Mesenchymal stem cell (in vitro differentiated cells and primary cell): ENCODE measurements around the gene TENM4.
A peak's percentile ranks its signal among the peaks of the same experiment; 100 is the strongest.

Experiments
- DNase-seq: peaks from one replicate; pipeline ENCODE4 v3.0.0-alpha.2; 2013
- H2AFZ ChIP-seq: one replicate; pipeline ENCODE4 v1.6.1; 2013; ENCODE audit warnings: low read depth, mild to moderate bottlenecking, control low read depth, inconsistent platforms, low read length, moderate library complexity
- H2AK5ac ChIP-seq: 2 replicates; pipeline ENCODE4 v1.6.1; 2013; ENCODE audit warnings: low read length, moderate library complexity, mild to moderate bottlenecking, inconsistent platforms; ENCODE audit not compliant: severe bottlenecking
- H2BK120ac ChIP-seq: one replicate; pipeline ENCODE4 v1.6.1; 2013; ENCODE audit warnings: low read depth, mild to moderate bottlenecking, inconsistent platforms, low read length, moderate library complexity
- H2BK12ac ChIP-seq, 2 experiments: one replicate each; pipeline ENCODE4 v1.6.1; 2013; ENCODE audit warnings: inconsistent platforms in 2 of 2, low read length in 2 of 2, mild to moderate bottlenecking in 2 of 2, moderate library complexity in 2 of 2, control low read depth in 1 of 2
- H2BK15ac ChIP-seq: one replicate; pipeline ENCODE4 v1.6.1; 2013; ENCODE audit warnings: mild to moderate bottlenecking, low read depth, inconsistent platforms; ENCODE audit not compliant: poor library complexity, severe bottlenecking
- H2BK5ac ChIP-seq: 2 replicates; pipeline ENCODE4 v1.6.1; 2013; ENCODE audit warnings: low read depth, mild to moderate bottlenecking, low read length, control low read depth, inconsistent platforms; ENCODE audit not compliant: poor library complexity, severe bottlenecking
- H3K14ac ChIP-seq, 2 experiments: one replicate each; pipeline ENCODE4 v1.6.1; 2013; ENCODE audit warnings: inconsistent platforms in 2 of 2, low read length in 2 of 2, control low read depth in 1 of 2, mild to moderate bottlenecking in 1 of 2, moderate library complexity in 1 of 2
- H3K18ac ChIP-seq, 2 experiments: one replicate each; pipeline ENCODE4 v1.6.1; 2013; ENCODE audit warnings: inconsistent platforms in 2 of 2, low read length in 2 of 2, control low read depth in 1 of 2, low read depth in 1 of 2, mild to moderate bottlenecking in 1 of 2
- H3K23ac ChIP-seq, 2 experiments: one replicate each; pipeline ENCODE4 v1.6.1; 2013; ENCODE audit warnings: inconsistent platforms in 2 of 2, low read length in 2 of 2, mild to moderate bottlenecking in 2 of 2, moderate library complexity in 2 of 2, control low read depth in 1 of 2
- H3K27ac ChIP-seq: 2 replicates; pipeline ENCODE4 v1.5.1; 2013; ENCODE audit warnings: mild to moderate bottlenecking, moderate library complexity, low read length, control low read depth, inconsistent platforms; ENCODE audit not compliant: poor library complexity, severe bottlenecking
- H3K27me3 ChIP-seq, 2 experiments: 2 replicates each; pipeline versions ENCODE4 v1.6.1 to v1.7.0; 2013; ENCODE audit warnings: low read length in 2 of 2, mild to moderate bottlenecking in 2 of 2, moderate library complexity in 2 of 2, control low read depth in 1 of 2, inconsistent platforms in 1 of 2; ENCODE audit not compliant: control insufficient read depth in 1 of 2, insufficient read depth in 1 of 2
- H3K36me3 ChIP-seq, 2 experiments: 2 replicates each; pipeline versions ENCODE4 v1.6.1 to v1.7.0; 2013; ENCODE audit warnings: low read length in 2 of 2, control low read depth in 1 of 2, inconsistent platforms in 1 of 2, low read depth in 1 of 2, mild to moderate bottlenecking in 1 of 2; ENCODE audit not compliant: insufficient read depth in 2 of 2, control insufficient read depth in 1 of 2
- H3K4ac ChIP-seq, 2 experiments: one replicate each; pipeline ENCODE4 v1.6.1; 2013; ENCODE audit warnings: inconsistent platforms in 2 of 2, low read length in 2 of 2, mild to moderate bottlenecking in 2 of 2, moderate library complexity in 2 of 2, control low read depth in 1 of 2, low read depth in 1 of 2
- H3K4me1 ChIP-seq: 2 replicates; pipeline ENCODE4 v1.6.1; 2013; ENCODE audit warnings: low read depth, low read length, control low read depth; ENCODE audit not compliant: control insufficient read depth, insufficient read depth
- H3K4me2 ChIP-seq: 2 replicates; pipeline ENCODE4 v1.6.1; 2013; ENCODE audit warnings: low read length, mild to moderate bottlenecking, inconsistent platforms; ENCODE audit not compliant: poor library complexity, severe bottlenecking
- H3K4me3 ChIP-seq, 2 experiments: 2 replicates each; pipeline versions ENCODE4 v1.5.1 to v1.7.0; 2013; ENCODE audit warnings: low read length in 2 of 2, mild to moderate bottlenecking in 2 of 2, control low read depth in 1 of 2, low read depth in 1 of 2; ENCODE audit not compliant: insufficient read depth in 1 of 2
- H3K79me1 ChIP-seq: replicated peaks from 2 replicates; pipeline ENCODE4 v1.6.1; 2013; ENCODE audit warnings: mild to moderate bottlenecking, control low read depth, low read length, inconsistent platforms; ENCODE audit not compliant: poor library complexity, severe bottlenecking
- H3K9ac ChIP-seq: 2 replicates; pipeline ENCODE4 v1.7.0; 2013; ENCODE audit warnings: mild to moderate bottlenecking, low read length, moderate library complexity
- H3K9me3 ChIP-seq: 2 replicates; pipeline ENCODE4 v1.7.0; 2013; ENCODE audit warnings: mild to moderate bottlenecking, low read length; ENCODE audit not compliant: control insufficient read depth
- H4K8ac ChIP-seq: one replicate; pipeline ENCODE4 v1.6.1; 2013; ENCODE audit warnings: inconsistent platforms, mild to moderate bottlenecking, low read length, moderate library complexity
- H4K91ac ChIP-seq: one replicate; pipeline ENCODE4 v1.6.1; 2013; ENCODE audit warnings: mild to moderate bottlenecking, low read length, inconsistent platforms
- WGBS: methylation state at CpG from one replicate; pipeline ENCODE4 v1.1.7; 2013; ENCODE audit warnings: mixed read lengths; 5-methylcytosine and 5-hydroxymethylcytosine counted together

Gene TENM4

GRCh38 chr11:79090191-79090705 lies 350.6 kb downstream of the TENM4 start:
- WGBS = 94% methylated on average over 8 of the region's 8 CpGs
- DNase-seq = no peak
- H2BK120ac ChIP-seq = no peak overlapping the region
- H3K14ac ChIP-seq = no peak overlapping the region
- no peak overlapping the region for H2BK12ac ChIP-seq
- H2BK15ac ChIP-seq = no peak overlapping the region
- no peak overlapping the region for H3K9ac ChIP-seq
- H2AFZ ChIP-seq = no peak overlapping the region
- peak overlapping the region; percentile 85 for H2AK5ac ChIP-seq
- H3K79me1 ChIP-seq = no peaks in the 10 kb centered on the region
- H4K91ac ChIP-seq = no peak overlapping the region
- no peak overlapping the region for H3K23ac ChIP-seq
- H3K9me3 ChIP-seq = peaks cover 8% of the 10 kb centered on the region
- H2BK5ac ChIP-seq = no peak overlapping the region
- no peak overlapping the region for H3K4me3 ChIP-seq
- H3K4ac ChIP-seq = no peak overlapping the region
- no peak overlapping the region for H3K27ac ChIP-seq
- H4K8ac ChIP-seq = no peak overlapping the region
- peaks cover 41% of the 10 kb centered on the region for H3K4me1 ChIP-seq
- H3K27me3 ChIP-seq = no peaks in the 10 kb centered on the region
- no peak overlapping the region for H3K4me2 ChIP-seq
- no peaks in the 10 kb centered on the region for H3K36me3 ChIP-seq
- no peak overlapping the region for H3K18ac ChIP-seq

GRCh38 chr11:79089601-79090000 lies 351.2 kb downstream of the TENM4 start:
- H2BK5ac ChIP-seq = no peak overlapping the region
- peak overlapping the region; percentile 93 for H2AK5ac ChIP-seq
- H3K4me3 ChIP-seq = no peak overlapping the region
- no peak overlapping the region for H3K4me2 ChIP-seq
- H4K91ac ChIP-seq = no peak overlapping the region
- H3K18ac ChIP-seq = no peak overlapping the region
- H3K9ac ChIP-seq = no peak overlapping the region
- H3K4me1 ChIP-seq = peaks cover 36% of the 10 kb centered on the region
- no peak overlapping the region for H3K23ac ChIP-seq
- no peaks in the 10 kb centered on the region for H3K36me3 ChIP-seq
- H3K27me3 ChIP-seq = no peaks in the 10 kb centered on the region
- 95% methylated on average over 2 of the region's 3 CpGs for WGBS
- H2BK12ac ChIP-seq = peak overlapping the region in 1 of 2 experiments; percentile 15
- H4K8ac ChIP-seq = no peak overlapping the region
- H3K27ac ChIP-seq = no peak overlapping the region
- peaks cover 8% of the 10 kb centered on the region for H3K9me3 ChIP-seq
- H2BK15ac ChIP-seq = no peak overlapping the region
- DNase-seq = no peak
- H3K79me1 ChIP-seq = no peaks in the 10 kb centered on the region
- H2AFZ ChIP-seq = no peak overlapping the region
- no peak overlapping the region for H2BK120ac ChIP-seq
- H3K4ac ChIP-seq = no peak overlapping the region
- H3K14ac ChIP-seq = no peak overlapping the region

GRCh38 chr11:79088967-79089366 lies 351.9 kb downstream of the TENM4 start:
- Histone ChIP-seq H3K14ac (no peak overlapping the region), H2BK15ac (peak overlapping the region; percentile 56), H4K91ac (no peak overlapping the region), H2BK120ac (no peak overlapping the region), H3K9ac (no peak overlapping the region), H3K9me3 (peaks cover 8% of the 10 kb centered on the region), H2BK12ac (peak overlapping the region in 1 of 2 experiments; percentile 19), H3K36me3 (no peaks in the 10 kb centered on the region), H3K18ac (peak overlapping the region in 1 of 2 experiments; percentile 28), H3K4me3 (no peak overlapping the region), H3K23ac (no peak overlapping the region), H3K27ac (peak overlapping the region; percentile 88), H4K8ac (no peak overlapping the region), H3K27me3 (no peaks in the 10 kb centered on the region), H2AFZ (no peak overlapping the region), H3K4ac (no peak overlapping the region), H3K79me1 (no peaks in the 10 kb centered on the region), H3K4me1 (peaks cover 32% of the 10 kb centered on the region), H3K4me2 (no peak overlapping the region), H2BK5ac (peak overlapping the region; percentile 85), H2AK5ac (peak overlapping the region; percentile 93)
- DNase-seq = no peak
- WGBS = 93% methylated on average over 3 of the region's 4 CpGs

GRCh38 chr11:79087961-79088318 lies 352.9 kb downstream of the TENM4 start:
- Histone ChIP-seq H4K91ac (peak overlapping the region; percentile 34), H4K8ac (peak overlapping the region; percentile 30), H2BK120ac (no peak overlapping the region), H3K23ac (no peak overlapping the region), H3K4me3 (no peak overlapping the region), H3K27me3 (no peaks in the 10 kb centered on the region), H3K36me3 (no peaks in the 10 kb centered on the region), H3K18ac (peak overlapping the region; percentile 67 to 81), H2AK5ac (peak overlapping the region; percentile 93), H3K9me3 (no peaks in the 10 kb centered on the region), H3K14ac (no peak overlapping the region), H2BK12ac (peak overlapping the region; percentile 12 to 80), H3K79me1 (no peaks in the 10 kb centered on the region), H3K4me1 (peaks cover 32% of the 10 kb centered on the region), H3K9ac (no peak overlapping the region), H3K4ac (peak overlapping the region in 1 of 2 experiments; percentile 12), H3K4me2 (no peak overlapping the region), H2BK15ac (peak overlapping the region; percentile 33), H2BK5ac (peak overlapping the region; percentile 85), H2AFZ (no peak overlapping the region), H3K27ac (peak overlapping the region; percentile 88)
- DNase-seq = peak; percentile 29
- 17% methylated on average over 4 of the region's 5 CpGs for WGBS
